H1 (cell line): ENCODE results near the gene THOC7. TPM values are rescaled to one million over a fixed set of nuclear protein-coding genes. Genes with fewer than 3 reads are reported as not detected.

ENCODE experiments used
- CTCF ChIA-PET: fragments of 300-600 bp; sonication (Branson Sonifier 250); formaldehyde crosslinking; loops from one replicate; lab custom pipeline; 2021; ENCODE audit not compliant: partially characterized antibody; lab: Charles Lee
- POLR2A ChIA-PET: fragments of 300-600 bp; sonication (Branson Sonifier 250); formaldehyde crosslinking; loops from one replicate; lab custom pipeline; 2021; ENCODE audit warnings: inconsistent platforms; ENCODE audit not compliant: partially characterized antibody; lab: Charles Lee
- DNase-seq, 2 experiments: peaks; one replicate each; pipeline versions ENCODE4 v3.0.0 to v3.0.0-alpha.2; 2010 to 2022; ENCODE audit warnings: low spot score in 2 of 2, low read depth in 1 of 2, mixed read lengths in 1 of 2
- FAIRE-seq: peaks from 2 replicates; lab custom pipeline; 2011; peaks lifted over from hg19 to GRCh38; lab: Jason Lieb, UNC
- H2AFZ ChIP-seq: 2 replicates; pipeline ENCODE4 v1.8.1; 2012; ENCODE audit warnings: low read length, inconsistent platforms
- H2AK5ac ChIP-seq: 2 replicates; pipeline ENCODE4 v1.6.1; 2013; ENCODE audit warnings: low read depth, low read length
- H2BK120ac ChIP-seq: replicated peaks from 2 replicates; pipeline ENCODE3; 2013; ENCODE audit warnings: low read depth, low read length, inconsistent platforms
- H2BK12ac ChIP-seq: 2 replicates; pipeline ENCODE4 v1.6.1; 2013; ENCODE audit warnings: low read depth, low read length
- H2BK15ac ChIP-seq: 2 replicates; pipeline ENCODE4 v1.6.1; 2013; ENCODE audit warnings: low read length
- H2BK20ac ChIP-seq: 2 replicates; pipeline ENCODE4 v1.6.1; 2013; ENCODE audit warnings: low read length
- H2BK5ac ChIP-seq: 2 replicates; pipeline ENCODE4 v1.6.1; 2013; ENCODE audit warnings: low read depth, low read length
- H3K14ac ChIP-seq: 2 replicates; pipeline ENCODE4 v1.6.1; 2013; ENCODE audit warnings: inconsistent platforms; ENCODE audit not compliant: insufficient read length
- H3K18ac ChIP-seq: 2 replicates; pipeline ENCODE4 v1.6.1; 2013; ENCODE audit warnings: low read length; ENCODE audit errors: extremely low read depth
- H3K23ac ChIP-seq: 2 replicates; pipeline ENCODE4 v1.6.1; 2013; ENCODE audit warnings: inconsistent platforms; ENCODE audit not compliant: insufficient read length
- H3K23me2 ChIP-seq: 2 replicates; pipeline ENCODE4 v1.6.1; 2013; ENCODE audit warnings: low read depth, low read length
- H3K27ac ChIP-seq: 2 replicates; pipeline ENCODE4 v1.6.1; 2011; ENCODE audit warnings: low read depth, low read length, inconsistent platforms
- H3K27me3 ChIP-seq, 4 experiments: replicated peaks in 1 of 4; 1 replicate in 1 of 4; 2 replicates in 3 of 4; pipeline versions ENCODE4 v1.6.1 to v1.8.1; 2011 to 2013; ENCODE audit warnings: low read length in 3 of 4, mild to moderate bottlenecking in 3 of 4, inconsistent platforms in 2 of 4, mixed read lengths in 2 of 4, moderate library complexity in 1 of 4; ENCODE audit not compliant: control insufficient read depth in 3 of 4, insufficient read depth in 3 of 4; ENCODE audit errors: extremely low read depth in 1 of 4
- H3K36me3 ChIP-seq, 4 experiments: 2 replicates each; pipeline versions ENCODE4 v1.6.1 to v1.8.1; 2011 to 2013; ENCODE audit warnings: mild to moderate bottlenecking in 4 of 4, low read length in 3 of 4, moderate library complexity in 2 of 4, control low read depth in 1 of 4, inconsistent platforms in 1 of 4; ENCODE audit not compliant: insufficient read depth in 4 of 4, control insufficient read depth in 2 of 4
- H3K4ac ChIP-seq: replicated peaks from 2 replicates; pipeline ENCODE3; 2013; ENCODE audit warnings: low read length, low read depth, mixed read lengths, inconsistent platforms; ENCODE audit not compliant: insufficient read length
- H3K4me1 ChIP-seq, 4 experiments: replicated peaks in 1 of 4; 1 replicate in 1 of 4; 2 replicates in 3 of 4; pipeline versions ENCODE4 v1.6.1 to v1.8.1; 2011 to 2013; ENCODE audit warnings: low read length in 3 of 4, inconsistent platforms in 2 of 4, mixed read lengths in 1 of 4; ENCODE audit not compliant: insufficient read depth in 4 of 4, control insufficient read depth in 3 of 4
- H3K4me2 ChIP-seq, 2 experiments: 2 replicates each; pipeline versions ENCODE4 v1.6.1 to v1.8.1; 2011 to 2013; ENCODE audit warnings: low read depth in 2 of 2, low read length in 2 of 2, control low read depth in 1 of 2, inconsistent platforms in 1 of 2, mild to moderate bottlenecking in 1 of 2; ENCODE audit not compliant: insufficient read depth in 1 of 2
- H3K4me3 ChIP-seq, 4 experiments: fragments of 200-600, 300-600 bp in 1 of 4; sonication (generic), shearing (Covaris generic), sonication (Bioruptor Twin) in 1 of 4; 2 replicates each; pipeline versions ENCODE4 v1.5.1 to v1.8.1; 2011 to 2016; ENCODE audit warnings: low read length in 4 of 4, low read depth in 3 of 4, control low read depth in 2 of 4, inconsistent platforms in 2 of 4, mild to moderate bottlenecking in 2 of 4, mixed read lengths in 1 of 4, moderate library complexity in 1 of 4; ENCODE audit not compliant: insufficient read depth in 2 of 4; ENCODE audit errors: extremely low read depth in 1 of 4
- H3K56ac ChIP-seq: replicated peaks from 2 replicates; pipeline ENCODE3; 2013; ENCODE audit warnings: low read depth, mild to moderate bottlenecking, mixed read lengths, low read length, inconsistent platforms; ENCODE audit not compliant: insufficient read length
- H3K79me1 ChIP-seq: 2 replicates; pipeline ENCODE4 v1.6.1; 2013; ENCODE audit warnings: low read depth, low read length, control low read depth
- H3K79me2 ChIP-seq, 2 experiments: 2 replicates each; pipeline versions ENCODE4 v1.6.1 to v1.8.1; 2012 to 2013; ENCODE audit warnings: low read length in 2 of 2, mild to moderate bottlenecking in 2 of 2, inconsistent platforms in 1 of 2; ENCODE audit not compliant: insufficient read depth in 2 of 2, control insufficient read depth in 1 of 2
- H3K9ac ChIP-seq, 4 experiments: replicated peaks in 1 of 4; 1 replicate in 1 of 4; 2 replicates in 3 of 4; pipeline versions ENCODE4 v1.6.1 to v1.8.1; 2011 to 2013; ENCODE audit warnings: low read depth in 3 of 4, low read length in 3 of 4, control low read depth in 2 of 4, mild to moderate bottlenecking in 2 of 4, moderate library complexity in 2 of 4, inconsistent platforms in 1 of 4; ENCODE audit errors: extremely low read depth in 1 of 4
- H3K9me3 ChIP-seq, 2 experiments: 2 replicates each; pipeline versions ENCODE4 v1.6.1 to v1.8.1; 2012 to 2013; ENCODE audit warnings: mild to moderate bottlenecking in 2 of 2, moderate library complexity in 2 of 2, control low read depth in 1 of 2, inconsistent platforms in 1 of 2, low read depth in 1 of 2, low read length in 1 of 2, mixed read lengths in 1 of 2; ENCODE audit not compliant: insufficient read depth in 2 of 2
- H4K20me1 ChIP-seq, 2 experiments: replicated peaks in 1 of 2; 2 replicates each; pipeline versions ENCODE3 to v1.8.1; 2011 to 2013; ENCODE audit warnings: inconsistent platforms in 2 of 2, low read length in 2 of 2, mild to moderate bottlenecking in 1 of 2; ENCODE audit not compliant: insufficient read depth in 2 of 2, control insufficient read depth in 1 of 2
- H4K5ac ChIP-seq: 2 replicates; pipeline ENCODE4 v1.6.1; 2013; ENCODE audit warnings: low read length, low read depth, mixed read lengths, inconsistent platforms; ENCODE audit not compliant: insufficient read length
- H4K8ac ChIP-seq: 2 replicates; pipeline ENCODE4 v1.8.0; 2013; ENCODE audit warnings: mild to moderate bottlenecking, moderate library complexity, low read length, inconsistent platforms; ENCODE audit not compliant: insufficient read depth; ENCODE audit errors: extremely low read depth
- H4K91ac ChIP-seq: replicated peaks from 2 replicates; pipeline ENCODE3; 2013; ENCODE audit warnings: low read length, mixed read lengths, inconsistent platforms; ENCODE audit not compliant: insufficient read length
- ASH2L ChIP-seq: fragments of 200-600, 300-600 bp; sonication (generic); IDR thresholded peaks from one replicate; pipeline ENCODE4 v1.7.1; 2017; ENCODE audit warnings: low read length
- BACH1 ChIP-seq: IDR thresholded peaks from 2 replicates; pipeline ENCODE4 v1.6.1; 2012; ENCODE audit warnings: low read length, improper control_type of control experiment
- CREB1 ChIP-seq: IDR thresholded peaks from 2 replicates; pipeline ENCODE4 v1.6.1; 2012; ENCODE audit warnings: inconsistent platforms
- JUND ChIP-seq: IDR thresholded peaks from 2 replicates; pipeline ENCODE4 v1.6.1; 2011; ENCODE audit warnings: mild to moderate bottlenecking, improper control_type of control experiment, low read length
- KDM5A ChIP-seq: fragments of 200-600 bp; IDR thresholded peaks from 2 replicates; pipeline ENCODE4 v1.7.1; 2012; ENCODE audit warnings: mild to moderate bottlenecking, low read length, inconsistent platforms, mixed read lengths
- MAFK ChIP-seq: IDR thresholded peaks from 2 replicates; pipeline ENCODE4 v1.6.1; 2012; ENCODE audit warnings: low read depth, mild to moderate bottlenecking, improper control_type of control experiment, low read length
- PHF8 ChIP-seq: fragments of 200-600 bp; sonication (generic); conservative IDR thresholded peaks from 2 replicates; pipeline ENCODE4 v1.7.1; 2012; ENCODE audit warnings: low read depth, mild to moderate bottlenecking, inconsistent platforms, low read length, moderate library complexity
- POLR2A ChIP-seq, 2 experiments: IDR thresholded peaks; 1 replicate in 1 of 2; 2 replicates in 1 of 2; pipeline ENCODE4 v1.6.1; 2011; ENCODE audit warnings: low read depth in 2 of 2, low read length in 2 of 2, mild to moderate bottlenecking in 2 of 2; ENCODE audit errors: control extremely low read depth in 1 of 2
- POLR2AphosphoS5 ChIP-seq: IDR thresholded peaks from 2 replicates; pipeline ENCODE4 v1.6.1; 2011; ENCODE audit warnings: low read depth, low read length
- POU5F1 ChIP-seq: IDR thresholded peaks from 2 replicates; pipeline ENCODE4 v1.6.1; 2011; ENCODE audit warnings: low read depth, mild to moderate bottlenecking, low read length, moderate library complexity
- RBBP5 ChIP-seq: IDR thresholded peaks from 2 replicates; pipeline ENCODE4 v1.7.1; 2012; ENCODE audit warnings: low read depth, mild to moderate bottlenecking, inconsistent platforms, low read length, moderate library complexity, borderline replicate concordance
- SIN3A ChIP-seq, 2 experiments: IDR thresholded peaks in 1 of 2; conservative IDR thresholded peaks in 1 of 2; 2 replicates each; pipeline ENCODE4 v1.6.1; 2011 to 2012; ENCODE audit warnings: low read length in 2 of 2, improper control_type of control experiment in 1 of 2, low read depth in 1 of 2, mild to moderate bottlenecking in 1 of 2
- SIRT6 ChIP-seq: IDR thresholded peaks from one replicate; pipeline ENCODE4 v1.7.1; 2012; ENCODE audit warnings: low read length, inconsistent platforms
- SIX5 ChIP-seq: IDR thresholded peaks from 2 replicates; pipeline ENCODE4 v1.6.1; 2011; ENCODE audit warnings: mild to moderate bottlenecking, low read depth, low read length
- ZNF274 ChIP-seq: IDR thresholded peaks from 2 replicates; pipeline ENCODE4 v1.7.0; 2012; ENCODE audit warnings: low read length, borderline replicate concordance; ENCODE audit errors: extremely low read depth
- WGBS, 2 experiments: shearing (Covaris generic) in 1 of 2; methylation state at CpG; one replicate each; pipeline versions ENCODE4 v1.1.6 to v1.1.7; 2013 to 2015; ENCODE audit warnings: low lambda C conversion rate in 2 of 2, mixed read lengths in 2 of 2, inconsistent platforms in 1 of 2, low coverage in 1 of 2, missing lambda C conversion rate in 1 of 2; ENCODE audit not compliant: insufficient replicate concordance in 2 of 2, insufficient coverage in 1 of 2, insufficient read length in 1 of 2; ENCODE audit errors: extremely low coverage in 1 of 2, missing lambda C conversion rate in 1 of 2; 5-methylcytosine and 5-hydroxymethylcytosine counted together
- polyA plus RNA-seq, 7 experiments: library from polyadenylated mRNA; depleted of rRNA in 3 of 7; stranded (reverse) in 5 of 7; unstranded in 2 of 7; fragments of >200 nt in 5 of 7; fragments of 200-250 nt in 2 of 7; gene quantifications; 1 replicate in 5 of 7; 2 replicates in 1 of 7; 4 replicates in 1 of 7; pipeline versions ENCODE4 v1.2.1 to v1.2.3, GENCODE V29; 2011 to 2013; ENCODE audit warnings: missing spikeins in 2 of 7, mixed read lengths in 2 of 7
- total RNA-seq: library from RNA; stranded (reverse); fragmentation: NEBNext Ultra II Directional; extraction: Animal tissue kit (Norgen Biotek cat#: 25700); gene quantifications from 2 replicates; pipeline ENCODE4 v1.2.1, GENCODE V29; 2021
- TF ChIP-seq, protein P1 (sequence below): IDR thresholded peaks from 2 replicates; pipeline ENCODE4 v1.6.1; 2011; ENCODE audit warnings: low read depth, mild to moderate bottlenecking, low read length; ENCODE audit not compliant: insufficient read depth

THOC7 gene
- total and polyA plus RNA-seq, 2 of the 8 experiments (the other 6 are each of a cell fraction or from before 2014, with no cell fraction given) = 18.7 to 74.0 TPM

DNA sequence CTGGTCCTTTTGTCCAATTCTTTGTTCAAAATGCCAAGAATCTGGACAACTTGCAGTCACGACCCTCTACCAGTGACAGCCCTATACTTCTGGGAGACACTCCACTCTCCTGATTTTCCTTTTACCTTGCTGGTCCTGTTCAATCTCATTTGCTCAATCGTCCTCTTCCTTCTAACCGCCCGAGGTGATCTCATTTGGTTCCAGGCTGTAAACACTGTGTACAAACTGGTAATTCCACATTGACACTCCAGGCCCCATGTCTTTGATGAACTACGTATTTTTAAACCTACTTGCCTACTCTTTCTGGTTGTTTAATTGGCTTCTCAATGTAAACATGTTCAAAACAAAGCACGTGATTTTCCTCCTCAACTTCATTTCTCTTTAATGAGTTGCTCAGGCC is 68.2 kb downstream of the THOC7 start:
- CTCF ChIA-PET = no interaction called here
- no peak for TF ChIP-seq RBBP5
- TF ChIP-seq SIN3A (conservative IDR thresholded peaks at IDR 0.05 in 1 of 2, IDR thresholded peaks at IDR 0.05 in 1 of 2; ENCODE audit: low read depth in 1 of 2, low read length in 2 of 2) = no peak
- no peak for TF ChIP-seq ZNF274
- TF ChIP-seq KDM5A = no peak
- TF ChIP-seq, protein P1, sequence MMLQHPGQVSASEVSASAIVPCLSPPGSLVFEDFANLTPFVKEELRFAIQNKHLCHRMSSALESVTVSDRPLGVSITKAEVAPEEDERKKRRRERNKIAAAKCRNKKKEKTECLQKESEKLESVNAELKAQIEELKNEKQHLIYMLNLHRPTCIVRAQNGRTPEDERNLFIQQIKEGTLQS = no peak
- TF ChIP-seq PHF8 = no peak
- no peak for TF ChIP-seq POU5F1
- TF ChIP-seq POLR2A (IDR thresholded peaks at IDR 0.05; ENCODE audit: control extremely low read depth in 1 of 2, low read depth in 2 of 2, low read length in 2 of 2) = no peak
- TF ChIP-seq JUND = no peak
- no peak for TF ChIP-seq CREB1
- no peak for TF ChIP-seq SIRT6
- TF ChIP-seq BACH1 = no peak
- no peak for TF ChIP-seq MAFK
- TF ChIP-seq ASH2L = no peak
- TF ChIP-seq POLR2AphosphoS5 = no peak
- no peak for TF ChIP-seq SIX5

More for the DNA sequence above, 68.2 kb downstream of the THOC7 start:
- Histone ChIP-seq H3K14ac (no peak overlapping the region), H4K91ac (no peak overlapping the region), H2BK12ac (no peak overlapping the region), H3K4me3 (no peak overlapping the region), H2BK20ac (no peak overlapping the region), H3K27ac (no peak overlapping the region), H3K27me3 (no peaks in the 10 kb centered on the region), H3K79me2 (no peaks in the 10 kb centered on the region), H3K9ac (no peak overlapping the region), H3K36me3 (no peaks in the 10 kb centered on the region), H3K18ac (no peak overlapping the region), H2AK5ac (no peak overlapping the region), H2BK15ac (no peak overlapping the region), H3K4ac (no peak overlapping the region), H2BK120ac (no peak overlapping the region), H4K20me1 (no peaks in the 10 kb centered on the region), H2BK5ac (no peak overlapping the region), H2AFZ (peak overlapping the region; percentile 86; the same call in 1 of the 2 replicates), H3K4me2 (no peak overlapping the region), H4K8ac (no peak overlapping the region), H3K79me1 (no peaks in the 10 kb centered on the region), H3K56ac (no peak overlapping the region), H3K23ac (no peak overlapping the region), H3K23me2 (peaks cover 2% of the 10 kb centered on the region; the same call in 1 of the 2 replicates), H4K5ac (no peak overlapping the region), H3K9me3 (no peaks in the 10 kb centered on the region), H3K4me1 (peaks cover 0 to 7% (median 0%) of the 10 kb centered on the region in 4 experiments; a peak in 2 of 7 replicates)
- POLR2A ChIA-PET = no interaction called here
- 85% methylated on average over 6 of the region's 6 CpGs; no CpG with 5 or more reads in 1 of the 2 experiments for WGBS, 2 experiments
- DNase-seq (no peak), FAIRE-seq (no peak)
